Measurements from ENCODE around the gene ZNF385B.

Gene ZNF385B

DNA sequence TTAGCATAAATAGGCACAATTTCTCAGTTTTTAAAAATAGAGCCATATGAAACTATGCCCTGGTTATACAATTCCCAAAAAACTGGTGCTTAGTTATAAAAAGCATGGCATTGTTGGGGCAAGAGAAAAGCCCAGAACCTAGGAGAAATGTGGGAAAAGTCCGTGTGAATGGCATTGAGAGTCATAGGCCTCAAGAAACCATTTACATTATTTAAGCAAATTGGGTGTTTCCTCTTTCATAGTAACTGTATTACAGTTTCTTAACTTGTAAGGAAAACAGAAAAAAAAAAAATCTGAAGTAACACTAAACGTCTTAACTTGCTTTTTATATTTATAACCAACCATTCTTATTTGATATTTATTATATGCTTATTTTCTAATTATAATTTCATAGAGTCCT is 425.8 kb downstream of the ZNF385B start:
- TF ChIP-seq, protein P1, sequence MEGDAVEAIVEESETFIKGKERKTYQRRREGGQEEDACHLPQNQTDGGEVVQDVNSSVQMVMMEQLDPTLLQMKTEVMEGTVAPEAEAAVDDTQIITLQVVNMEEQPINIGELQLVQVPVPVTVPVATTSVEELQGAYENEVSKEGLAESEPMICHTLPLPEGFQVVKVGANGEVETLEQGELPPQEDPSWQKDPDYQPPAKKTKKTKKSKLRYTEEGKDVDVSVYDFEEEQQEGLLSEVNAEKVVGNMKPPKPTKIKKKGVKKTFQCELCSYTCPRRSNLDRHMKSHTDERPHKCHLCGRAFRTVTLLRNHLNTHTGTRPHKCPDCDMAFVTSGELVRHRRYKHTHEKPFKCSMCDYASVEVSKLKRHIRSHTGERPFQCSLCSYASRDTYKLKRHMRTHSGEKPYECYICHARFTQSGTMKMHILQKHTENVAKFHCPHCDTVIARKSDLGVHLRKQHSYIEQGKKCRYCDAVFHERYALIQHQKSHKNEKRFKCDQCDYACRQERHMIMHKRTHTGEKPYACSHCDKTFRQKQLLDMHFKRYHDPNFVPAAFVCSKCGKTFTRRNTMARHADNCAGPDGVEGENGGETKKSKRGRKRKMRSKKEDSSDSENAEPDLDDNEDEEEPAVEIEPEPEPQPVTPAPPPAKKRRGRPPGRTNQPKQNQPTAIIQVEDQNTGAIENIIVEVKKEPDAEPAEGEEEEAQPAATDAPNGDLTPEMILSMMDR (IDR thresholded peaks at IDR 0.05; ENCODE audit: low read depth, low read length, missing control alignments), result no peak
- no peak overlapping the region for H3K4me3 ChIP-seq (ENCODE audit: low read depth, low read length)
- no peak for DNase-seq (ENCODE audit: low read depth)
- in situ Hi-C loops (cut with HindIII; ENCODE audit: low sequenced_read_pairs), result no loop called here

DNA sequence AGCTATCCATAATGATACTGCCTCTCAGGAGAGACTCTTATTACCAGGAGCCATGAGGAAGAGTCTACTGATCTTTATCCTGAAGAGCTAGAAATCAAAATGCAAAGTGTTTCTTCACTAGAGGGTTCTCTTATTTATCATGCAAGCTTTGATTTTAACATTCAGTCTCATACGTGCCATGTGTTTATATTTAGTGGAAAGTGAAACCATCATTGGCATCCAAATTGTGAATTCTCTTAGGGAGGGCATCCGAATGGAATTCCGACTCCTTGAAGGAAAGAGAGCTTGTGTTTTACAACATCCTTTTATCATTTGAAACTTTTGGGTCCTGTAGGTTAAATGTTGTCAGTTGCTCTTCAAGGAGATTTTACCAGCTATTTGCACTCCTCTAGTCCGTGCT is 426.4 kb downstream of the ZNF385B start:
- TF ChIP-seq, protein P1 (IDR thresholded peaks at IDR 0.05; ENCODE audit: low read depth, low read length, missing control alignments), result no peak
- in situ Hi-C loops (cut with HindIII; ENCODE audit: low sequenced_read_pairs), result no loop called here
- H3K4me3 ChIP-seq (ENCODE audit: low read depth, low read length), result no peak overlapping the region
- no peak for DNase-seq (ENCODE audit: low read depth)

GRCh38 chr2:179434357-179434756 is 427.1 kb downstream of the ZNF385B start:
- TF ChIP-seq, protein P1 (IDR thresholded peaks at IDR 0.05; ENCODE audit: low read depth, low read length, missing control alignments), result no peak
- no peak overlapping the region for H3K4me3 ChIP-seq (ENCODE audit: low read depth, low read length)
- DNase-seq (ENCODE audit: low read depth), result no peak
- in situ Hi-C loops (cut with HindIII; ENCODE audit: low sequenced_read_pairs), result no loop called here

DNA sequence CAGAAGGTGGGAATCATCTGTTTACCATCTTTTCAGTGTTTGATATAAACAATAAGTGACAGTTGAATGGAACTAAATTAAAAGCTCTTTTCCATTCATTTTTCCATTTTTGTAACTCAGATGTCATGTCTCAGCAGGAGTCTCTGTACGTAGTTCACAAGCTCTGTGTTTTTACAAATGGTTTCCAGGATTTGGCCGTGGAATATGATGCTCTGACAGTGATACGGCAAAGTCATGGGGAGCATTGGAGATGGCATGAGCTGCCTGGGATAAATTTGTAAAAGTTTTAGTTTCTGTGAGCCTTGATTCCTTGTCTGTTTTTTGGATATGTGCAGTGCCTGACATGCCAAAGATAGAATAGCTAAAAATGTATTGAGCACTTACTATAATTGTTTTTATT is 428.7 kb downstream of the ZNF385B start:
- DNase-seq (ENCODE audit: low read depth), result no peak
- in situ Hi-C loops (cut with HindIII; ENCODE audit: low sequenced_read_pairs), result no loop called here
- TF ChIP-seq, protein P1 (IDR thresholded peaks at IDR 0.05; ENCODE audit: low read depth, low read length, missing control alignments), result no peak
- H3K4me3 ChIP-seq (ENCODE audit: low read depth, low read length), result no peak overlapping the region

- no peak overlapping the region for H3K4me3 ChIP-seq (ENCODE audit: low read depth, low read length)
- TF ChIP-seq, protein P1 (IDR thresholded peaks at IDR 0.05; ENCODE audit: low read depth, low read length, missing control alignments), result no peak
- no peak for DNase-seq (ENCODE audit: low read depth)
- in situ Hi-C loops (cut with HindIII; ENCODE audit: low sequenced_read_pairs), result no loop called here
Measured at GRCh38 chr2:179429597-179429996, 431.8 kb downstream of the ZNF385B start.

DNA sequence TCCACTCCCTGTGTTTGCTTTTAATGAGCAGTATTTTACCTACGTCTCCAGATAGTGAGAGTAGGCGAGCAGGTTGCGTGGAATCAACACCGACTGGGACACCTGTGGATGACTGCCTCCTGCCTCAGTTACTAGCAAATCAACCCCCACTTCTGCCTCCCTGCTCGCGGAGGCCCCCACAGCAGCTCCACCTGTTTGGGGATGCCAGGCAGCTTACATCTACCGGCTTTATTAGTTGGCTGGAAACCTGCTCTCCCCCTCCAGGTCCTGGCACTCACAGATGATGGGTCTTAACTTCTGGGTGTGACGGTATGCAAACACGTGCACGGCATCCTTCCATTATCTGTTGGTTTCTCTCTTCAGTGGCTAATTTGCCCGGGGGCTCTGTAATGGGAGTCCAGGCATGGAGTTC is 432.3 kb downstream of the ZNF385B start:
- H3K4me3 ChIP-seq (ENCODE audit: low read depth, low read length), result no peak overlapping the region
- in situ Hi-C loops (cut with HindIII; ENCODE audit: low sequenced_read_pairs), result no loop called here
- TF ChIP-seq, protein P1 (IDR thresholded peaks at IDR 0.05; ENCODE audit: low read depth, low read length, missing control alignments), result no peak
- DNase-seq (ENCODE audit: low read depth), result no peak

DNA sequence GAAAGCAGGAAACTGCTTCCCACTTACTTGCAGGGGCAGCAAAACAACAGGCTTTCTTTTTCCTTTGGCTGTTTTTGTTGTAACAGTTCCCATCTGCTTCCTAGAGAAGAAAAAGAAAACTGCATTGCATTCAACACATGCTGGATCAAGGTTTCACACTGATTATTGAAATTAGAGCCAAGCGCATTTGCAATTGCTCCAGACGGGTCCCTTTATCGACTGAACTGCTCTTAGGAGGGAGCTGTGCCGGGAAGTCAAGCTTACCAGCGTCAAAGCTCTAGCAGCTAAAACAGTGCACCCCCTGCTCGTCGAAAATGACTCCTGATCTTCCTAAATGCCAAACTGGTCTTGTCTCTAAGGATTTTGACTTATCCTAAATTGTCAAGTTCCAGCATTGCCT is 432.8 kb downstream of the ZNF385B start:
- H3K4me3 ChIP-seq (ENCODE audit: low read depth, low read length), result peak overlapping the region; percentile 8
- in situ Hi-C loops (cut with HindIII; ENCODE audit: low sequenced_read_pairs), result no loop called here
- TF ChIP-seq, protein P1 (IDR thresholded peaks at IDR 0.05; ENCODE audit: low read depth, low read length, missing control alignments), result no peak
- DNase-seq (ENCODE audit: low read depth), result peak; percentile 8

Data from astrocyte of the cerebellum (primary cell).